Measurements from ENCODE around the gene SCNN1G.

Gene SCNN1G

GRCh38 chr16:23207485-23207884 is 24.9 kb downstream of the SCNN1G start:
- TF ChIP-seq CTCF (IDR thresholded peaks at IDR 0.05; ENCODE audit: low read depth, low read length, missing control alignments) = no peak
- Histone ChIP-seq H3K4me3 (ENCODE audit: low read depth, low read length) (no peak overlapping the region), H3K36me3 (replicated peaks) (no peaks in the 10 kb centered on the region), H3K27me3 (replicated peaks) (no peaks in the 10 kb centered on the region), H3K27ac (no peak overlapping the region)
- no peak for DNase-seq
- in situ Hi-C loops (cut with HindIII; ENCODE audit: low pct_ligation_motif_present, low sequenced_read_pairs) = no loop called here

GRCh38 chr16:23209606-23210005 is 27.1 kb downstream of the SCNN1G start:
- in situ Hi-C loops (cut with HindIII; ENCODE audit: low pct_ligation_motif_present, low sequenced_read_pairs) = no loop called here

GRCh38 chr16:23213831-23214230 is 31.3 kb downstream of the SCNN1G start:
- no peak for TF ChIP-seq CTCF (IDR thresholded peaks at IDR 0.05; ENCODE audit: low read depth, low read length, missing control alignments)
- Histone ChIP-seq H3K27me3 (replicated peaks) (no peaks in the 10 kb centered on the region), H3K4me3 (ENCODE audit: low read depth, low read length) (no peak overlapping the region), H3K27ac (no peak overlapping the region), H3K36me3 (replicated peaks) (no peaks in the 10 kb centered on the region)
- DNase-seq = no peak
- in situ Hi-C loops (cut with HindIII; ENCODE audit: low pct_ligation_motif_present, low sequenced_read_pairs) = no loop called here

More at GRCh38 chr16:23209606-23210005, 27.1 kb downstream of the SCNN1G start:
- no peaks in the 10 kb centered on the region for H3K36me3 ChIP-seq (replicated peaks)
- no peak overlapping the region for H3K27ac ChIP-seq
- TF ChIP-seq CTCF (IDR thresholded peaks at IDR 0.05; ENCODE audit: low read depth, low read length, missing control alignments) = no peak
- H3K4me3 ChIP-seq (ENCODE audit: low read depth, low read length) = no peak overlapping the region
- no peak for DNase-seq
- no peaks in the 10 kb centered on the region for H3K27me3 ChIP-seq (replicated peaks)

DNA sequence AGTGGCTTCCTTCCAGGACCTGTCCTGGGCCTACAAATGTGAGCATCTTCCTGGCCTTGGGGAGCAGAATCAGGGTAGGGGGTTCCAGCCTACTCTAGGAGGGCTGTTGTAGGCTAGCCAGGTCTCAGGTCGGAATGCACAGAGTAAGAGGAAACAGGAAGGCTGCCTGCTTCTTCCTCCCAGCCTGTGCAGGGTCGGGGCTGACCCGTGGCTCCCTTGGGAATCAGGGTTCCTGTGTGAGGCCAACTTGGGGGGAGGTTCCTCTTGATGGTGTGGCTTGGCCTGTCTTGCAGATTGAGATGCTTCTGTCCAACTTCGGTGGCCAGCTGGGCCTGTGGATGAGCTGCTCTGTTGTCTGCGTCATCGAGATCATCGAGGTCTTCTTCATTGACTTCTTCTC is 32.3 kb downstream of the SCNN1G start:
- H3K27ac ChIP-seq = no peak overlapping the region
- no peaks in the 10 kb centered on the region for H3K36me3 ChIP-seq (replicated peaks)
- in situ Hi-C loops (cut with HindIII; ENCODE audit: low pct_ligation_motif_present, low sequenced_read_pairs) = no loop called here
- H3K4me3 ChIP-seq (ENCODE audit: low read depth, low read length) = no peak overlapping the region
- no peak for TF ChIP-seq CTCF (IDR thresholded peaks at IDR 0.05; ENCODE audit: low read depth, low read length, missing control alignments)
- no peak for DNase-seq
- no peaks in the 10 kb centered on the region for H3K27me3 ChIP-seq (replicated peaks)

DNA sequence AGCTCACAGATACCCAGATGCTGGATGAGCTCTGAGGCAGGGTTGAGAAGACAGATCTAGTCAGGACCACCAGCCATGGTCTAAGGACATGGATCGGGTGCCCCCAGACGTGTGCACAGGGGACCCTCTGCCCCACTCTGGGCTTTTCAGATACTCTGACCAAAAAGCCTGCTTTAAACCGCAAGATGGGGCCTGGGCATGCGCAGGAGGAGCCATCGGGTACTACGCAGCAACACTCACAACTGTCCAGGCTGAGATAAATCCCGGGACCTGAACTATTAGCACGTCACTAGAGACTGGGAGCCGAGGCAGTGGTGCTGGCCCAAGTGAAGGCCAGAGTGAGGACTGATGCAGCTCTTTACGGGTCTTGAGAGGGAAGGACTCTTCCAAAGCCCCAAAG is 32.9 kb downstream of the SCNN1G start:
- H3K27me3 ChIP-seq (replicated peaks) = no peaks in the 10 kb centered on the region
- in situ Hi-C loops (cut with HindIII; ENCODE audit: low pct_ligation_motif_present, low sequenced_read_pairs) = no loop called here
- no peak overlapping the region for H3K4me3 ChIP-seq (ENCODE audit: low read depth, low read length)
- no peaks in the 10 kb centered on the region for H3K36me3 ChIP-seq (replicated peaks)
- no peak for DNase-seq
- no peak for TF ChIP-seq CTCF (IDR thresholded peaks at IDR 0.05; ENCODE audit: low read depth, low read length, missing control alignments)
- H3K27ac ChIP-seq = no peak overlapping the region

GRCh38 chr16:23216658-23217246 is 34.2 kb downstream of the SCNN1G start:
- no peak overlapping the region for H3K4me3 ChIP-seq (ENCODE audit: low read depth, low read length)
- no peak for TF ChIP-seq CTCF (IDR thresholded peaks at IDR 0.05; ENCODE audit: low read depth, low read length, missing control alignments)
- in situ Hi-C loops (cut with HindIII; ENCODE audit: low pct_ligation_motif_present, low sequenced_read_pairs) = no loop called here
- no peaks in the 10 kb centered on the region for H3K27me3 ChIP-seq (replicated peaks)
- no peak overlapping the region for H3K27ac ChIP-seq
- no peaks in the 10 kb centered on the region for H3K36me3 ChIP-seq (replicated peaks)
- no peak for DNase-seq
